ENCODE data around the gene AGBL5. TPM values are rescaled to one million over a fixed set of nuclear protein-coding genes. Genes with fewer than 3 reads are reported as not detected.

AGBL5 gene
- total and polyA plus RNA-seq, 10 donors = 7.1 to 18.6 (median 12.7) TPM

DNA sequence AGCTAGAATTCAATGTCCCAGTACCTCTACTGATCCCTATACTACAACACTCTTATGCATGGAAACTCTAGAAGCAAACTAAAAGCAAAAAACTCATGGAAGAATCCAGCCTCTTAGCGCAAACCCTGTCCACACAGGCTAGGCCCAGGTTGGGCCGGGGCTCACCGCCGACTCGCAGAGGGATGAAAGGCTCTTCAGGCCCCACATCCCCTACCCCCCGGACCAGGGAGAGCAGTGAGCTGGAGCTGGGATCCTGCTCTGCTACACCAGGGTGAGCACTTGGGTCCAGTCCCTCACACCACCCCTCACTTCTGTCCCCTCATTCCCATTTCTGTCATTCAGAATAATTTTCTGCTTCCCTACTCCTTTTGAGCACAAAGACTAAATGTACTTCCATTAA is 18.0 kb downstream of the AGBL5 start:
- H3K4me1 ChIP-seq = peaks cover 23 to 76% (median 54%) of the 10 kb centered on the region in 6 donors
- 95 to 98% (median 97%) methylated on average over 6 of the region's 6 CpGs for WGBS, 5 donors
- peak overlapping the region in 1 of 8 donors; percentile 88 for H3K4me3 ChIP-seq

DNA sequence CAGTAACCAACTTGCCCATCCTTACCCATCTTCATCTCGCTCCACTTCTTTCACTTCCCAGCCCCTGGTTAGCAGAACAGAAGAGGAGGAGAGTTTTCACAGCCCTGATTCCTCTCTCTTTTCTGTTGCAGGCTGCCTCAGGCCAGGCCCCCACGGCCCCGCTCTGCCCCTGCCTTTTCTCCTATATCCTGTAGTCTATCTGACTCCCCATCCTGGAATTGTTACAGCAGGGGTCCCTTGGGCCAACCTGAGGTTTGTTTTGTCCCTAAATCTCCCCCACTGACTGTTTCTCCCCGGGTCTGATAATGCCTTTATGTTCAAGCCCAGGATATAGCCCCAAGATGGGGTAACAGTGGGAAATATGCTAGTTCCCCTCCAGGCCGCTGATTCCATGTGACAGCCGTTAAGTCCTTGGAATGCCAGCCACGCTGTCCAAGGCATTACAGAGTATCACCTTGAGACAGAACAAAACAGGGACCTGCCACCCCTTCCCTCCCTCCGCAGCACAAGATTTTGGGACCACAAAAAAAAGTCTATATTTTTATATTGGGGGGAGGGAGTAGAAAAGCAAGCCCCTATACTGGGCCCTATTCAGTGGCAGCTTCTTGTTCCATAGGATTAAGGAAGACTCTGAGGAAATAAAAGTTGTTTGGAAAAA is 18.6 kb downstream of the AGBL5 start:
- TF ChIP-seq POLR2AphosphoS5 (IDR thresholded peaks at IDR 0.05) = no peak
- TF ChIP-seq, protein P1, sequence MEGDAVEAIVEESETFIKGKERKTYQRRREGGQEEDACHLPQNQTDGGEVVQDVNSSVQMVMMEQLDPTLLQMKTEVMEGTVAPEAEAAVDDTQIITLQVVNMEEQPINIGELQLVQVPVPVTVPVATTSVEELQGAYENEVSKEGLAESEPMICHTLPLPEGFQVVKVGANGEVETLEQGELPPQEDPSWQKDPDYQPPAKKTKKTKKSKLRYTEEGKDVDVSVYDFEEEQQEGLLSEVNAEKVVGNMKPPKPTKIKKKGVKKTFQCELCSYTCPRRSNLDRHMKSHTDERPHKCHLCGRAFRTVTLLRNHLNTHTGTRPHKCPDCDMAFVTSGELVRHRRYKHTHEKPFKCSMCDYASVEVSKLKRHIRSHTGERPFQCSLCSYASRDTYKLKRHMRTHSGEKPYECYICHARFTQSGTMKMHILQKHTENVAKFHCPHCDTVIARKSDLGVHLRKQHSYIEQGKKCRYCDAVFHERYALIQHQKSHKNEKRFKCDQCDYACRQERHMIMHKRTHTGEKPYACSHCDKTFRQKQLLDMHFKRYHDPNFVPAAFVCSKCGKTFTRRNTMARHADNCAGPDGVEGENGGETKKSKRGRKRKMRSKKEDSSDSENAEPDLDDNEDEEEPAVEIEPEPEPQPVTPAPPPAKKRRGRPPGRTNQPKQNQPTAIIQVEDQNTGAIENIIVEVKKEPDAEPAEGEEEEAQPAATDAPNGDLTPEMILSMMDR (IDR thresholded peaks at IDR 0.05 in 8 of 11, conservative IDR thresholded peaks at IDR 0.05 in 3 of 11) = no peak
- no peak for TF ChIP-seq POLR2A (IDR thresholded peaks at IDR 0.05)
- Histone ChIP-seq H3K4me3 (peak overlapping the region in 7 of 8 donors; percentile 85 to 94 (median 89)), H3K9me3 (no peaks in the 10 kb centered on the region), H3K4me1 (peaks cover 30 to 82% (median 60%) of the 10 kb centered on the region in 6 donors), H3K27ac (peak overlapping the region in 4 of 8 donors; percentile 94 to 97 (median 96)), H3K27me3 (replicated peaks in 1 of 7) (no peaks in the 10 kb centered on the region), H3K36me3 (peaks cover 0 to 52% (median 26%) of the 10 kb centered on the region in 6 donors)
- intact Hi-C loops (cut with DNase I; ENCODE audit: low total_unique reads) = no loop called here
- peak; percentile 64 for DNase-seq
- 77 to 88% (median 82%) methylated on average over 8 of the region's 8 CpGs for WGBS, 5 donors

More for the DNA sequence above, 18.0 kb downstream of the AGBL5 start:
- TF ChIP-seq, protein P1 (IDR thresholded peaks at IDR 0.05 in 8 of 11, conservative IDR thresholded peaks at IDR 0.05 in 3 of 11) = no peak
- TF ChIP-seq POLR2A (IDR thresholded peaks at IDR 0.05) = no peak
- TF ChIP-seq POLR2AphosphoS5 (IDR thresholded peaks at IDR 0.05) = no peak
- H3K27ac ChIP-seq = peak overlapping the region in 3 of 8 donors; percentile 4 to 95 (median 94)
- peaks cover 0 to 59% (median 28%) of the 10 kb centered on the region in 6 donors for H3K36me3 ChIP-seq
- H3K9me3 ChIP-seq = no peaks in the 10 kb centered on the region
- intact Hi-C loops (cut with DNase I; ENCODE audit: low total_unique reads) = no loop called here
- peak; percentile 71 for DNase-seq
- no peaks in the 10 kb centered on the region for H3K27me3 ChIP-seq (replicated peaks in 1 of 7)

DNA sequence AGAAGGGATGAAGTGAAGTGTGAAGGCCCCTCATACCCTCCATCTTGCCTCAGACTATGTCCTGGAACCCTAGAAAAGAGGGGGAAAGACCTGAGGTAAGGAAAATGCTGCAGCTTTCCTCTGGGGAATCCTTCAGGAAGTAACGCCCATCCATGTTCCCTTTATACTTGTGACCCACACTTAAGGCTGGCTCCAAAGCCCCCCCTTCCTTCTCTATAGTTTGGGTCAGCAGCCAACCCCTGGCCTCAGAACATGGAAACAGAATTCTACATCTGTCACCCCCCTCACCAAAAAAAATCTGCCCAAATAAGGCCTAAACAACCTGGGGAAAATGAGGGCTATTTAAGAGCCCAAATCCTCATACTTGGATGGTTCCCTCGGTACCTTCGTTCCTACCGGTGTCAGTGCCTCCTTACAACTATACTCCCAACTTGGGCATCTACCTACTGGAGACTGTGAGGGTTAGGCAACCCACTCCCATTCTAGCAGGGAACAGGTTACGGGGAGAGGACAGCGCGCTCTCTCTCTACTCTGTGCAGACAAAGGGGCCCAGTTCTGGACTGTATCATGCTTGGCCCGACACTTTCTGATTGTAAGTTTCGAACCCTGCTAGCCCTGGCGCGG is 19.3 kb downstream of the AGBL5 start:
- H3K27me3 ChIP-seq (replicated peaks in 1 of 7) = no peaks in the 10 kb centered on the region
- DNase-seq = peak; percentile 51
- H3K36me3 ChIP-seq = peaks cover 0 to 46% (median 25%) of the 10 kb centered on the region in 6 donors
- intact Hi-C loops (cut with DNase I; ENCODE audit: low total_unique reads) = no loop called here
- peak overlapping the region; percentile 43 to 94 (median 88) for H3K4me3 ChIP-seq
- TF ChIP-seq, protein P1 (IDR thresholded peaks at IDR 0.05 in 8 of 11, conservative IDR thresholded peaks at IDR 0.05 in 3 of 11) = no peak
- TF ChIP-seq POLR2AphosphoS5 (IDR thresholded peaks at IDR 0.05) (no peak), POLR2A (IDR thresholded peaks at IDR 0.05) (no peak)
- peak overlapping the region; percentile 78 to 97 (median 94) for H3K27ac ChIP-seq
- H3K9me3 ChIP-seq = no peaks in the 10 kb centered on the region
- WGBS, 5 donors = 2 to 7% (median 5%) methylated on average over 11 of the region's 11 CpGs
- peaks cover 36 to 88% (median 67%) of the 10 kb centered on the region in 6 donors for H3K4me1 ChIP-seq

Data from spleen (tissue), 11 donors.